ENCODE measurements around the gene VSNL1.

The VSNL1 gene

GRCh38 chr2:17667898-17668297, 127.4 kb downstream of the VSNL1 start:
- Mint-ChIP-seq H3K9me3 (no peaks in the 10 kb centered on the region), H3K27me3 (ENCODE audit: low read depth) (no peaks in the 10 kb centered on the region), H3K4me3 (no peak overlapping the region), H3K36me3 (ENCODE audit: low read depth) (peaks cover 35% of the 10 kb centered on the region), H3K27ac (no peak overlapping the region), H3K4me1 (no peaks in the 10 kb centered on the region)
- TF ChIP-seq CTCF (IDR thresholded peaks at IDR 0.05; ENCODE audit: unreplicated experiment in 3 of 3) = no peak

DNA sequence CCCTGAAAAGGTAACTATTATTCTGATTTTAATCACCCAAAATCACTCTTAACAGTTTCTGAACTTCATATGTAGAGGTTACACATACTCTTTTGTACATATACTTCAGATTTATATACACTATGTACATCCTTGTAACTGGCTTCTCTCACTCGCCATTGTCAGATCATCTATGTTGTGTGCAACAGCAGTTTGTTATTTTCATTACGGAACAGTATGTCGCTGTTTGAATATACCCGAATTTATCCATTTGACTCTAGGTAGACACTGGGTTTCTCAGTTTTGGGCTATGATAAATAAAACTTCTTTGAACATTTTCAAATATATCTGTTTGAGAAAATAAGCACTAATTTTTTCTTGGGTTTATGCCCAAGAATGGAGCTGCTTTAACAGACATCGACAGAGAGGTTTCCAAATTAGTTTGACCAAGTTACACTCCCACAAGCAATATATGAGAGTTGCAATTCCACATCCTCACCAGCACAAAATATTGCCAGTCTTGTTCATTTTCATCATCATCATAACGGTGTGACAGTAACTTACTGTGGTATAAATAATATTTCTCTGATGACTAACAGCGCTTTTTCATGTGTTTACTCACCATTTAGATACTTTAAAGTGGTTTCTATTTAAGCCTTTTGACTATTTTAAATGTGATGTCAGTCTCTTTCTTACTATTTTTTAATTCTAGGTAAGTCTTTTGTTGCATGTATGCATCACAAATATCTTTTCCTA, 132.3 kb downstream of the VSNL1 start:
- Mint-ChIP-seq H3K27ac (no peak overlapping the region), H3K36me3 (ENCODE audit: low read depth) (peaks cover 43% of the 10 kb centered on the region), H3K4me1 (no peaks in the 10 kb centered on the region), H3K9me3 (no peaks in the 10 kb centered on the region), H3K4me3 (no peak overlapping the region), H3K27me3 (ENCODE audit: low read depth) (no peaks in the 10 kb centered on the region)
- no peak for TF ChIP-seq CTCF (IDR thresholded peaks at IDR 0.05; ENCODE audit: unreplicated experiment in 3 of 3)

DNA sequence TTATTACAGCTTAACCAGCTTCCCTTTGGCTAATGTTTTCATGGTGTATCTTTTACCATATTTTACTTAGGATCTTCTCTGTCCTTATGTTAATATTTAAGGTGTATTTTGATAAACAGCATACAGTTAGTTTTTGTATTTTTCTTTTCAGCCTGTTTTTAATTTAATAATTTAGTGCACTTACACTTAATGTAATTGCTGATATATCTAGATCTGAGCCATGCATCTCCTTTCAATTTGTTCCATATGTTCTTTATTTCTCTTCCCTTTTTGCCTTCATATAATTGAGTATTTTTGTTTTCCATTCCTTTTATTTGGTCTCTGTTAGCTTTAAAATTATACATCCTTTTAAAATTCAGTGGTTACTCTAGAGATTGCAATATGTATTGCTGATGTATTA, 134.3 kb downstream of the VSNL1 start:
- Mint-ChIP-seq H3K27ac (no peak overlapping the region), H3K9me3 (no peaks in the 10 kb centered on the region), H3K36me3 (ENCODE audit: low read depth) (peaks cover 41% of the 10 kb centered on the region), H3K4me1 (no peaks in the 10 kb centered on the region), H3K27me3 (ENCODE audit: low read depth) (no peaks in the 10 kb centered on the region), H3K4me3 (no peak overlapping the region)
- no peak for TF ChIP-seq CTCF (IDR thresholded peaks at IDR 0.05; ENCODE audit: unreplicated experiment in 3 of 3)

- no peak for TF ChIP-seq CTCF (IDR thresholded peaks at IDR 0.05; ENCODE audit: unreplicated experiment in 3 of 3)
Observed at GRCh38 chr2:17680119-17680518, 139.6 kb downstream of the VSNL1 start.

DNA sequence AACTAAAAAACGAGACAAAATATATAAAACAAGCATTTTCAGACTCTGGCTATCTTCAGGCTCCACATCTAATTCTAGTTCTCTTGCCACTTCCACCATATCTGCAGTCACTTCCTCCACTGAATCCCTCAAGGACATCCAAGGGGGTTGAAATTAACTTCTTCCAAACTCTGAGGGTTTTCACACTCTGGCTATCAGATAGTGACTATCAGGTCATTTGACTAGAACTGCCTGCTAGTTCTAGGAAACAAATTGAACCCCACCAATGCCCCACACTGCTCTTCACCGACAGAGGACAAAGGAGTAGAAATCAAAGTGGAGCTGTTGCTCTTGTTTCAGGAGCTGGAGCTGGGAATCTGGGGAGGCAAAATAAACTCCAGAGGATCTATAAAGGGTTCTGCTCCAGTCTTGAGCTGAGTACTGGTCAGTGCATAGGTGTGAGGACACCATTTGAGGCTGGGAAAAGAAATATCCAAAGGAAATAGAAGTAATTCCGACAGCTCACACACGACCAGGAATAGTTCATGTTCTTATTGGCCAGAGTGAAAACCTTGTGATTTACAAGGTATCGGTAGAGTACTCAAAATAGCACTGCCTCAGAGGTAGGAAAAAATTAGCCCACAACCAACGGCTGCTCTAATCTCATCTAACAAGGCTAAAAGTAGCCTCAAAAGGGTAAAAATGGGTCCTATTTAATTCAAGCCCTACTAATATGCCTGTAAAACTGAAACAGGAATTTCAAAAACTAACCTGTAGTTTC, 141.8 kb downstream of the VSNL1 start:
- Mint-ChIP-seq H3K4me1 (no peaks in the 10 kb centered on the region), H3K36me3 (ENCODE audit: low read depth) (peaks cover 62% of the 10 kb centered on the region), H3K27me3 (ENCODE audit: low read depth) (no peaks in the 10 kb centered on the region), H3K27ac (no peak overlapping the region), H3K9me3 (no peaks in the 10 kb centered on the region), H3K4me3 (no peak overlapping the region)
- TF ChIP-seq CTCF (IDR thresholded peaks at IDR 0.05; ENCODE audit: unreplicated experiment in 3 of 3) = no peak

More at GRCh38 chr2:17680119-17680518, 139.6 kb downstream of the VSNL1 start:
- no peaks in the 10 kb centered on the region for H3K27me3 Mint-ChIP-seq (ENCODE audit: low read depth)
- no peaks in the 10 kb centered on the region for H3K4me1 Mint-ChIP-seq
- H3K9me3 Mint-ChIP-seq = no peaks in the 10 kb centered on the region
- no peak overlapping the region for H3K4me3 Mint-ChIP-seq
- peaks cover 67% of the 10 kb centered on the region for H3K36me3 Mint-ChIP-seq (ENCODE audit: low read depth)
- no peak overlapping the region for H3K27ac Mint-ChIP-seq

Measured in nephron (organoid).